GM15510 (cell line): ENCODE results near the gene PTK6.

ENCODE experiments used
- POLR2A ChIP-seq: IDR thresholded peaks from 3 replicates; pipeline ENCODE4 v1.6.1; 2011; ENCODE audit warnings: borderline replicate concordance; ENCODE audit not compliant: insufficient read length; ENCODE audit errors: extremely low read depth

The PTK6 gene

DNA sequence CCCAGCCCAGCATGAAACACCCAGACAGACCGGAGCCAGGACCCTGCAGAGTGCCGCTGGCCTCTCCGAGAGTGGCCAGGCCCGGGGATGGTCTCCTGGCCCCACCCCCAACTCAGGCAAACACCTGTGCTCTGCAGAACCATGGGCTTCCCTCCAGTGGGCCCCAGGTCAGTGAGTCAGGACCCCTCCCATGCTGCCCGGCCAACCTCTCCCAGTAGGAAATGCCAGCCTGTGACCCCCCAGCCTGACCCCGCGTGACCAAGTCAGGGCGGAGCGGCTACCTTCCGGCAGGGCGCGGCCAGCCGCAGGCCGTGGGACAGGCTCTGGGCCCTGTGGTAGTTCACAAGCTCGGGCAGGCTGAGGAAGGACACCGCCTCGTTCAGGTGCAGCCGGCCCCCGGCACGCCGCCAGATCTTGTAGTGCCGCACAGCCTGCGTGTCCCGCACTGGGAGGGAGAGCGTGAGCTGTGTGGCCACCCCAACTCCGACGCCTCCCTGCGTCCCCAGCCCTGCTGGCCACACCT lies 3.2 kb downstream of the PTK6 start:
- TF ChIP-seq POLR2A: no peak

DNA sequence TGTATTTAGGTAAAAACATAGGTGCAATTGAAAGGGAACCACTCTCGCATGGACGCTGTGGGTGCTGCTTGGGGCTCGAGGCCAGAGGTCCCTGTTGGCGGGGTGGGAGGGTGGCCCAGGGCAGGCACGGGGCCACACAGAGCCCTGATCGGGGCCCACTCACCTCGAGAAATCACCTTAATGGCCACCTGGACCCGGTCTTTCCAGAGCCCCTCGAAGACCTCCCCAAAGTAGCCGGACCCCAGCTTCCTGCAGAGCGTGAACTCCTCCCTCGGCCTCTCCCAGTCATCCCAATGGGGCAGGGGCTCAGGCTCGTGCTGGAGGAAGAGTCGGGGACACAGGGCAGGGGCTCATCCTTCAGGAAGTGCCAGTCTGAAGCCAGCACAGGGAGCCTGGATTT lies 3.8 kb downstream of the PTK6 start:
- no peak for TF ChIP-seq POLR2A

DNA sequence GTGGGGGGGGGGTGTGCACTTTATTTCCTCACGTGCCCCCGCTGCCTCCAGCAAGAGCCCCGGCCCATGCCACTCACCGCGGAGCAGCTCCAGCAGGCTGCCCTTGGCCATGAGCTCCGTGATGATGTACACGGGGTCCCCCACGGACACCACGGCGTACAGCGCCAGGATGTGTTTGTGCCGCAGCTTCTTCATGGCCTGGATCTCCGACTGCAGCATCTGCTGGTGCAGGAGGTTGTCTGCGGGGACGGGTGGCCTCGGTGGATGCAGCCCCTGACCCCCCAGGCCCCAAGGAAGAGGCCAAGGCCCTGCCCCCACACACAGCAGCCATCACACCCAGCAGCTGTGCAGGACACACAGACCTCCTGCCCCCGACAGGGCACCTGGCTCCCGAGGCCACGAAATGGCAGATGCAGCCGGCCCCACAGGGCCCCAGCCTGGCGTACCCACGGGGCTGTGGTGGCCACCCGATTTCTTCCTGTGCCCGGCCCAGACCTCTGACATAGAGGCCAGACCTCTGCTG lies 4.7 kb downstream of the PTK6 start:
- TF ChIP-seq POLR2A: no peak

DNA sequence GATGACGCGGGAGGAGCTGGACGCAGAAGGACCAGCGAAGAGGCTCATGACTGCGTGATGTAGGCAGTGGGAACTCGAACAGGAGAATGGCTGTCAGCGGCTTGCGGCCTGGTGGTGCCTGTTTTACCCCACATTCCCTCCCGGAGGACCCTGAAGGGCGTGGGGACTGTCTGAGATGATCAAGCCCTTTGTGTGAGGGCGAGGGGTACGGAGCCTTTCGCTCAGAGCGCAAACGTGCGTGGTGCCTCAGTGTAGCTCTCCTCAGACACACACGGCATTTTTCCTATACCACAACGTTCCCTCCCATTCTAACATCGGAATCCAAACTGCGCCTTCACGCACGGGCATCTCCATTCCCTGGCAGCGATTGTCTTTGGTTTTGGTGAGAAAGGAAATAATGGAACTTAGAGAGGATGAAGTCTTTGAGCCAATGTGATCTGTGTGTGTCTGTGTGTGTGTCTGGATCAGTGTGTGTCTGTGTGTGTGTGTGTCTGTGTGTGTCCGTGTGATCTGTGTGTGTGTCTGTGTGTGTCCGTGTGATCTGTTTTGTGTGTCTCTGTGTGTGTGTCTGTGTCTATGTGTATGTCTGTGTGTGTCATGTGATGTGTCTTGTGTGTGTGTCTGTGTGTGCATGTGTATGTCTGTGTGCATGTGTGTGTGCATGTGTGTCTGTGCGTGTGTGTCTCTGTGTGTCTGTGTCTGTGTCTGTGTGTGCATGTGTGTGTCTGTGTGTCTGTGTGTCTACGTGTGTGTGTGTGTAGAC lies 5.3 kb downstream of the PTK6 start:
- no peak for TF ChIP-seq POLR2A

DNA sequence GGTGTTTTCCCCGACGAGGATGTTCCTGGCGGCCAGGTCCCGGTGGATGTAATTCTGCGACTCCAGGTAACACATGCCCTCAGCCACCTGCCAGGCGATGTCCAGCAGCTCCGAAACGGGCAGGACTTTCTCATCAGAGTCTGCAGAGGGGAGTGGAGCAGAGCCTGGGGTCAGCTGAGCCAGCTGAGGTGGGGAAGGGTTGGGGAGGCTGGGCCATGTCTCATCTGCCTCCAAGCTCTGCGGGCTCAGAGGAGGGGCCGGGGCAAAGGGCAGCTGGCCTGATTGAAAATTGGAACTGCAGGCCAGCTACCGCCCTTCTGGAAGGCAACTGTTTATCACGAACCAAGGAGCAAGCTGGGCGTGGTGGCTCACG lies 6.4 kb downstream of the PTK6 start:
- TF ChIP-seq POLR2A: no peak

DNA sequence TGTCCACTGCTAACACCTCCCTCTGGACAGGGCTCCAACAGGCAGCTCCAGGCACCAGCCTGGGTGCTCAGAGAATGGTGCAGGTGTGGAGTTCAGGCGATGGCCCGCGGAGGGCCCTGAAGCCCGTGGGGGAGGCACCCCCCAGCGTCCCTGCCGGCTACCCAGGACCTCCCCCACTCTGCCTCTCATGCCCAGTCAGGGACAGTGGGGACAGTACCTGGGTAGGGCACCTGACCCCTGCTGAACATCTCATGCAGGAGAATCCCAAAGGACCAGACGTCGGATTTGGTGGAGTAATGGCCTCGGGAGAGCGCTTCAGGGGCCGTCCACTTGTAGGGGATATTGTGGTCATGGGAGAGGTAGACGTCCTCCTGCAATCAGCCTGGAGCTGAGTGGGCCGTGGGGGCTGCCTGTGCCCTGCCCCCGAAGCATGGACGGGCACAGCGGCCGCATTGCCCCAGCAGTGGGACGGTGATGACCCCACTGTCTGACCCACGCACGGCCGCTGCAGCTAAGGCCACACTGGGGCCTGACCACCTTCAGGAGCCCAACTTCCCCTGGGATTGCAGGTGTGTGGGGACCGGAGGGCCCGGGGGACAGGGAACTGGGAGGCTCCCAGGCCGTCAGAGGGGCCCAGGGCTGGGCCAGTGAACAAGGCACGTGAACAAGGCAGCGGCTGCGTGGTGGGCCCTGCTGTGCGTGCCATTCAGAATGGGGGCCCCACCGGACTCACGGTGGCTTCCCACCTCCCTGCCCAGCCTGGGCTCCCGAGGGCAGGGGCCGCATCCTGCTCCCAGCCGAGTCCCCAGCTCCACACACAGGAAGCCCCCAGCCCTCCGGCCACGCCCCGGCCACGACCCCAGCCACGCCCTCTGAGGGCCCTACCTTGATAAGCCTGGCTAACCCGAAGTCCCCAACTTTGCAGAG lies 7.1 kb downstream of the PTK6 start:
- TF ChIP-seq POLR2A: no peak

DNA sequence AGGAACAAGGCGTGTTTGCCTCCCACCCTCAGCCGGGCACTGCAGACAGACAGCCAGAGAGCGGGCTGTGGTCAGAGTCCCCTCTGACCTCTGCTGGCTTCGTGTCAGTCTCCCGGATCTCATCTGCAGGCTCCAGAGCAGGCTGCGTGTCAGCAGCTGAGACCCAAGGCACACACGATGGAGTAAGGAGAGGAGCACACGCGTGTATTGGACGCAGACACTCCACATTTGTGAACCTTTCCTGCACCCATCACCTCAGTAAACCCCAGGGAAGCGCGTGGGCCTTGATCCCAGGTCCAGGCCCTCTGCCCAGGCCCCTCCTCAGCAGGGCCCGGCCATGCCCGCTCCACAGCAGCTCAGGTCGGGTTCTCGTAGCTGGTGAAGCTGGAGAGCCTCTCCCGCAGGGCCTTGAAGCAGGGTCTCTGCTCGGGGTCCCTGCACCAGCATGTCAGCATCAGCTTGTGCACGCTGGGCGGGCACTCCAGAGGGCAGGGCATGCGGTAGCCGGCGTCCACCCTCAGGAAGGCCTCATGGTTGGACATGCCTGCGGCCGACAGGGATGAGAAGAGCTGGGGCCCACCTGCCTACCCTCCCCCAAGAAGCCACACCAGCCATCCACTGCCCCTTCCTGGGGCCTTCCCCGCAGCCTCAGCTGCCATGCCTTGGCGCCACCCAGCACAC lies 7.9 kb downstream of the PTK6 start:
- TF ChIP-seq POLR2A: no peak

DNA sequence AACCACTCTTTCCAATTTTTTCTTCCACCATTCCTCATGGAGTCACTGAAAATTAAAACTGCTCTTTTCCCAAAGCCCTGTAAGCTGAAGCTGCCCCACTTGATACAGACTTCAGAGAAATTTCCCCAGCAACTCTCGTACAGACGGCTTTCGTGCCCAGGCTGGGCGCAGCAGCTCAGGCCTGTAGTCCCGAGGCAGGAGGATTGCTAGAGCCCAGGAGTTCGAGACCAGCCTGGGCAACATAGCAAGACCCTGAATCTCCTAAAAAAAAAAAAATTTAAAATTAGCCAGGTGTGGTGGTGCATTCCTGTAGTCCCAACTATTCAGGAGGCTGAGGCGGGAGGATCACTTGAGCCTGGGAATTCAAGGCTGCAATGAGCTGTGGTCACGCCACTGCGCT lies 10.0 kb downstream of the PTK6 start:
- TF ChIP-seq POLR2A: no peak

DNA sequence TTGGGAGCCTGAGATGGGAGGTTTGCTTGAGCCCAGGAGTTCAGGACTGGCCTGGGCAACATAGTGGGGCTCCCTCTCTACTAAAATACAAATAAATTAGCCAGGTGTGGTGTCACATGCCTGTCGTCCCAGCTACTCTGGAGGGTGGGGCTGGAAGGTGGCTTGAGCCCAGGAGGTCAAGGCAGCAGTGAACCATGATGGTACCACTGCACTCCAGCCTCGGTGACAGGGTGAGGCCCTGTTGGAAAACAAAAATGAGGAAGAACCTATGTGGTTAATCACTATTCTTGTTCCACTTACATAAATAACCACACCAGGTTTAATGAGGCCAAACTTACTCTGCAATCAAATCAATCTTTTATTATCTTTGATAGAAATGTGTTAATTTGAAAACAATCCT lies 11.2 kb downstream of the PTK6 start:
- TF ChIP-seq POLR2A: no peak

DNA sequence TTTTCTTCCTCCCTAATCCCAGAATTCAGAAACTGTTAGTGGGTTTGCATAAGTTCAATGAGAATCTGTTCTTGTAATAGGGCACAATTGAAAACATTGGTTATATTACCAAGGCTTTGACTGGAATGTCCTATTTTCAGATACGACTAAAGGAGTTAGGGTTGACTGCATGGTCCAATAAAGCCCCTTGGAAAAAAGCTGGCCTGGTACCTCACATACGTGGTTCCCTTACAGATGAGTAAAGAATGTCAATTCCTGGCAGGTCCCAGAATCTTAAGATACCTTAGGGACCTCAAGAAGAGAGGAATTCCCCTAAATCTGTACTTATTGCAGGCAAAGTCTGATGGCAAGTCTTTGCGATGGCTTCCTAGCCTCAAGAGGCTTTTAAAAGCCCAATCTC lies 12.0 kb downstream of the PTK6 start:
- TF ChIP-seq POLR2A: no peak

DNA sequence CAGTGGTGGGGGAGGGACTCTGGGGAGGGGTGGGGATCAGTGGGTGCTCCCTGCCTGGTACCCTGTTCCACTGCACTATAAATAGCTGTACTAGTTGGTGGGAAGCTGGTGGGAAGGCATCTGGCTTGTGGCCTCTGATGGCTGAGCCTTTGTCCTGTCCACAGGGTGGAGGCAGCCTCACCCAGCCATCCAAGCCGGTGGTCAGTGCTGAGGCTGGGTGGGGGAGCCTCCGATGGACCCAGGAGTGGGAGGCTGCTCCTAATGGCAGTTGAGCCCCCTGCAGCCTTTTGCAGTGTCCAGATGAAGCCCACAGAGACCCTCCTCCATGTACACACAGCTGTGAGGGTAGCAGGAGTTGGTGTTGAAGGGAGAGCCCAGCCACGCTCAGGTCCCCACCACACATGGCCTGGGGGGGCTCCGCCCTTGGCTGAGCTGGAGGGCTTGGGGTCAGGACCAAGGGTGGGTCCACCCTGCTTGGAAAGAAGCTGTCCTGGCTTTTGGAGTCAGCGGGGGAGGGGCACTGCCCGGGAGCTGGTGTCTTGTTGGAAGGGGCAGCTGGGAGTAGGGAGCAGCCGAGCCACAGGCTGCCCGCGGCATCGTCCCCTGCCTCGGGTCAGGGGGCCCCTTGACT lies 14.1 kb downstream of the PTK6 start:
- no peak for TF ChIP-seq POLR2A

DNA sequence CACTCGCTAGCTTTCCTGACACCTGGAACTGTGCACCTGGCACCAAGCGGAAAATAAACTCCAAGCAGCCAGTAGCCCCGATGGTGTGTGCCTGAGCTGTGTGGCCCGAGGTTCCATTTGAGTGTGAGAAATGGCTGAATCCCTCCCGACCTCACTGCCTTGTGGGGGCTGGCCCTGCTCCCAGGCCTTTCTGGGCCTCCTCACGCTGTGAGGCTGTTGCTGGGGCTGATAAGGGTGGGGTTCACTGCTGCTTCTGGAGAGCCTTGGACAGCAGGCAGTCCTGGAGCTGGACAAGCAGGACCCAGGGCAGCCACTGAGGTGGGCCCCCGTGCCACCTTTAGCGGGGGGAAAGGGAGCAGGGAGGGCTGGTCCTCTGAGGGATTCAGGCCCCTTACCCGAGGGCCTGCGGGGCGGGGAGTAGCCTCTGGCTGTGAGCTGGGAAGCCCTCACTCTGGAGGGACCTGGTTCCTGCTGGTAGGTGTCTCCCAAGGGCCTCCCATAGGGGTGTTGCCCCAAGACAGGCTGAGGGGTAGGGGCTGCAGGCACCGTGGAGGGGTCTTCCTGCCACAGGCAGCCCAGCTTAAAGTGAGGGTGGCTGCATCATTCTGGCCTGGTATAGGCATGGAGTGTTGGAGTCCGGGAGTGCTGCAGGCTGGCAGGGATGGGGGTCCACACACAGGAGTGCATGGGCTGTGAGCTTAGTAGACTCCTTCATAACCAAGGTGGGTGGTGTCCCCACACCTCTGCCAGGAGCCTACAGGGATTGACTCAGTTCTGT lies 14.9 kb downstream of the PTK6 start:
- TF ChIP-seq POLR2A: no peak

DNA sequence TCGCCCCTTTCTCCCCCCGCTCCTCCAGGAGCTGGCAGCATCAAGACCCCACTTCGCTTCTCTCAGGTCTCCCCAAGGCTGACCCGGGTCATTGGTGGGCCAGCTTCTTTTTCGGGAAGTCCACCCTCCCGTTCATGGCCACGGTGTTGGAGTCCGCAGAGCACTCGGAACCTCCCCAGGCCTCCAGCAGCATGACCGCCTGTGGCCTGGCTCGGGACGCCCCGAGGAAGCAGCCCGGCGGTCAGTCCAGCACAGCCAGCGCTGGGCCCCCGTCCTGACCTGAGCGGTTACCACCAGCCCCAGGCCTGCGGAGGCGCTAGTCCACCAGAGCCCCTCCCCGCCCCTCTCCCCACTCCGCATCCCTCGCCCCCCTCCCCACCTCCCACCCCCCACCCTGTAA lies 15.6 kb downstream of the PTK6 start:
- TF ChIP-seq POLR2A: no peak

DNA sequence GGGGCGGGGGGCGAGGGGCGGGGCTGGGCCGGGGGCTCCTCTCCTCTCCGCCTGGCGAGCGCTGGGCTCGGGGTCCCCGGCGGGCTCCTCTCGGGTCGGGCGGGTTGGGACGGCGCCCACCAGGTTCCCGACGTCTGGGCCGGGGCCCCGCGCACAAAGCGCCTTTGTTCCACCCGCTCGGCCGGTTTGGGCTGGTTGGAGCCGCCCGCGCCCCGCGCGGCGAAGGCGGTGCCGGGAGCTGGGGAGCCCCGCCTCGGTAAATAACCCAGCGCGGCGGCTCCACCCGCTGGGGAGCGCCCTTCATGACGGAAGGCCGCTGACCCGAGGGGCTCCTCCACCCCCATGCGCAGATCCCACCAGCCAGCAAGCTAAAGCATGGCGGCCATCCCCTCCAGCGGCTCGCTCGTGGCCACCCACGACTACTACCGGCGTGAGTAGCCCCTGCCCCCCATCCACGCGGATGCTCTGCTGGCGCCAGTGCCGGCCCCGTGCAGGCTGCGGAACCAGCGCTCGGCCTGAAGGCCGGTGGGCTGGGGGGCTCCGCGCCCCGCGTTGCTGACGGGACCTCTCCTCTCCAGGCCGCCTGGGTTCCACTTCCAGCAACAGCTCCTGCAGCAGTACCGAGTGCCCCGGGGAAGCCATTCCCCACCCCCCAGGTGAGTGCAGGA lies 16.1 kb downstream of the PTK6 start:
- TF ChIP-seq POLR2A: no peak

DNA sequence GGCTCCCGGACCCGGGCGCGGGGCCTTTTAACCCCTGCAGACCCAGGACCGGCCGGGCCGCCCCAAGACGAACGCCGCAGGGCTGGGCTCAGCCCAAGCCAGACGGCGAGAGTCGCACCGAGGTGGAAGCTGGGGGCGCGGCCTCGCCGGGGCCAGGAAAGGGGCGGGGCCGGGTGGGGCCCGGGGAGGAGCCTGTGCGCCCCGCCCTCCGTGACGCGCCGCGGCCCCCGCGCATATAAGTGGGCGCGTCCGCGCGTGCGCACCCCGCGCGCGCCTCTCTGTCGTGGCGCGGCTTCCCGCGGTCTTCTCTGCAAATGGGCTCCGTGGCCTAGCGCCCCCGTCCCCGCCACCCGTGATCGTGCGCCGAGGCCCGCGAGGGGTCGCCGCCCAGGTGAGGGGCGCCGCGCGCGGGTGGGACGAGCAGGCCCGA lies 16.7 kb downstream of the PTK6 start, which contains the start of gene PPDPF:
Gene PPDPF (plus strand): TSS at position 262 of the 430 bp plus-strand sequence. CDS start 544 bp downstream, outside the sequence.
- peak; percentile 99 for TF ChIP-seq POLR2A
